GM19395 (cell line): ENCODE results near the gene SIGLEC11.
"Not testable (repeated sequence)": the region's sequence is repeated elsewhere in the genome, so short reads cannot be mapped to it uniquely, and the experiment has no call there.

ENCODE experiments used
- ATAC-seq: cut with Tn5 transposase; IDR thresholded peaks from one replicate; pipeline ENCODE4 v1.9.1; 2021; ENCODE audit warnings: mild to moderate bottlenecking, moderate library complexity; ENCODE audit not compliant: unreplicated experiment

The SIGLEC11 gene

GRCh38 chr19:49960980-49961379 lies at the start of gene SIGLEC11:
Gene SIGLEC11 (minus strand): TSS chr19:49961172. CDS start chr19:49961081, 91 bp downstream.
- not testable (repeated sequence) for ATAC-seq

GRCh38 chr19:50008532-50008931 lies 47.6 kb upstream of the SIGLEC11 start:
- ATAC-seq, result no peak

GRCh38 chr19:50007947-50008346 lies 47.0 kb upstream of the SIGLEC11 start:
- ATAC-seq, result no peak

GRCh38 chr19:50007170-50007569 lies 46.2 kb upstream of the SIGLEC11 start:
- no peak for ATAC-seq

GRCh38 chr19:50005428-50005827 lies 44.5 kb upstream of the SIGLEC11 start:
- no peak for ATAC-seq

- no peak for ATAC-seq
Measured at GRCh38 chr19:50003810-50004419, 42.9 kb upstream of the SIGLEC11 start.

GRCh38 chr19:50003254-50003788 lies 42.3 kb upstream of the SIGLEC11 start:
- no peak for ATAC-seq

GRCh38 chr19:50002386-50002960 lies 41.5 kb upstream of the SIGLEC11 start:
- no peak for ATAC-seq

GRCh38 chr19:50001775-50002174 lies 40.8 kb upstream of the SIGLEC11 start:
- no peak for ATAC-seq

- no peak for ATAC-seq
Measured at GRCh38 chr19:50000841-50001557, 40.0 kb upstream of the SIGLEC11 start.

GRCh38 chr19:50000038-50000840 lies 39.3 kb upstream of the SIGLEC11 start:
- ATAC-seq, result no peak

- no peak for ATAC-seq
Measured at GRCh38 chr19:49999371-50000010, 38.5 kb upstream of the SIGLEC11 start.

- no peak for ATAC-seq
Measured at GRCh38 chr19:49997709-49998108, 36.7 kb upstream of the SIGLEC11 start.

- no peak for ATAC-seq
Measured at GRCh38 chr19:49988433-49988832, 27.5 kb upstream of the SIGLEC11 start.

GRCh38 chr19:49988007-49988406 lies 27.0 kb upstream of the SIGLEC11 start:
- no peak for ATAC-seq

GRCh38 chr19:49987159-49987698 lies 26.3 kb upstream of the SIGLEC11 start:
- ATAC-seq, result no peak

GRCh38 chr19:49986354-49986753 lies 25.4 kb upstream of the SIGLEC11 start:
- ATAC-seq, result no peak

- no peak for ATAC-seq
Measured at GRCh38 chr19:49985871-49986270, 24.9 kb upstream of the SIGLEC11 start.

GRCh38 chr19:49984491-49984890 lies 23.5 kb upstream of the SIGLEC11 start:
- no peak for ATAC-seq

- ATAC-seq, result no peak
Measured at GRCh38 chr19:49983645-49984229, 22.8 kb upstream of the SIGLEC11 start.
